HCT116 (cell line): ENCODE results near the gene SARM1. TPM values are rescaled to one million over a fixed set of nuclear protein-coding genes. Genes with fewer than 3 reads are reported as not detected.

ENCODE experiments used
- ATAC-seq: fragments of 200-7000 bp; cut with Tn5 transposase; 2 replicates; pipeline ENCODE4 v1.9.1; 2020; ENCODE audit warnings: mild to moderate bottlenecking, moderate library complexity
- BruUV-seq: library from RNA; stranded (reverse); fragments of 400-500 nt; replicated peaks from 2 replicates; lab custom pipeline; 2021; lab: Mats Ljungman, UMichigan
- CTCF ChIA-PET: fragments of 300-600 bp; sonication (Branson Sonifier 250); formaldehyde crosslinking; loops from one replicate; lab custom pipeline; 2021; ENCODE audit warnings: antibody characterized with exemption; lab: Charles Lee
- POLR2A ChIA-PET: fragments of 300-600, 350-600 bp; sonication (Branson Sonifier 250); formaldehyde crosslinking; loops from one replicate; lab custom pipeline; 2021; ENCODE audit warnings: antibody characterized with exemption; lab: Charles Lee
- RAD21 ChIA-PET, 2 experiments: fragments of 300-600 bp; sonication (Branson Sonifier 250); formaldehyde crosslinking; loops; one replicate each; lab custom pipeline; 2023; ENCODE audit warnings: low total read pairs in 2 of 2; ENCODE audit not compliant: uncharacterized antibody in 2 of 2, unreplicated experiment in 2 of 2, low non-redundant PET in 1 of 2; lab: Charles Lee
- DNase-seq: peaks from one replicate; pipeline ENCODE4 v3.0.0-alpha.2; 2010; ENCODE audit warnings: low read depth, low spot score
- H2AFZ ChIP-seq: fragments of 200-600 bp; shearing (Covaris generic), sonication (generic); 2 replicates; pipeline ENCODE4 v1.6.1; 2017; ENCODE audit warnings: low read depth, mixed run types, mixed read lengths, antibody characterized with exemption, low read length; ENCODE audit not compliant: poor library complexity, severe bottlenecking
- H3K27ac ChIP-seq: 2 replicates; pipeline ENCODE4 v1.5.1; 2012; ENCODE audit warnings: low read depth, low read length
- H3K27me3 ChIP-seq: fragments of 200-600 bp; sonication (generic); 2 replicates; pipeline ENCODE4 v1.6.1; 2016; ENCODE audit warnings: mixed run types, low read length, mixed read lengths; ENCODE audit not compliant: insufficient read depth
- H3K36me3 ChIP-seq, 2 experiments: fragments of 200-500 bp in 1 of 2; fragments of 200-600 bp in 1 of 2; sonication (Bioruptor generic) in 1 of 2; sonication (generic) in 1 of 2; 2 replicates each; pipeline versions ENCODE4 v1.5.1 to v1.6.1; 2014 to 2016; ENCODE audit warnings: low read length in 2 of 2, inconsistent platforms in 1 of 2, mixed read lengths in 1 of 2, mixed run types in 1 of 2; ENCODE audit not compliant: insufficient read depth in 2 of 2, control insufficient read depth in 1 of 2
- H3K4me1 ChIP-seq, 2 experiments: fragments of 200-600 bp in 1 of 2; sonication (generic) in 1 of 2; 2 replicates each; pipeline versions ENCODE4 v1.5.1 to v1.6.1; 2012 to 2017; ENCODE audit warnings: low read length in 2 of 2, inconsistent platforms in 1 of 2, mild to moderate bottlenecking in 1 of 2, mixed read lengths in 1 of 2, mixed run types in 1 of 2, moderate library complexity in 1 of 2; ENCODE audit not compliant: insufficient read depth in 2 of 2, control insufficient read depth in 1 of 2
- H3K4me2 ChIP-seq: fragments of 200-600 bp; sonication (generic); 2 replicates; pipeline ENCODE4 v1.6.1; 2017; ENCODE audit warnings: mixed run types, low read length, mixed read lengths
- H3K4me3 ChIP-seq, 2 experiments: fragments of 200-600 bp in 1 of 2; sonication (generic) in 1 of 2; replicated peaks in 1 of 2; 2 replicates each; pipeline ENCODE4 v1.5.1; 2011 to 2016; ENCODE audit warnings: low read length in 2 of 2, control low read depth in 1 of 2, low read depth in 1 of 2, mild to moderate bottlenecking in 1 of 2, mixed read lengths in 1 of 2, mixed run types in 1 of 2
- H3K79me2 ChIP-seq: fragments of 200-600 bp; sonication (generic); 2 replicates; pipeline ENCODE4 v1.6.1; 2017; ENCODE audit warnings: mild to moderate bottlenecking, mixed run types, low read length, moderate library complexity, mixed read lengths; ENCODE audit not compliant: insufficient read depth
- H3K9ac ChIP-seq: fragments of 200-600 bp; sonication (generic); 2 replicates; pipeline ENCODE4 v1.6.1; 2016; ENCODE audit warnings: low read length, mixed read lengths
- H3K9me2 ChIP-seq: fragments of 200-600 bp; sonication (generic), shearing (Covaris generic); 2 replicates; pipeline ENCODE4 v1.6.1; 2017; ENCODE audit warnings: mixed run types, mild to moderate bottlenecking, moderate library complexity; ENCODE audit not compliant: insufficient read depth
- H3K9me3 ChIP-seq, 2 experiments: fragments of 200-500 bp in 1 of 2; fragments of 200-600 bp in 1 of 2; sonication (Bioruptor generic) in 1 of 2; sonication (generic) in 1 of 2; 2 replicates each; pipeline ENCODE4 v1.6.1; 2014 to 2017; ENCODE audit warnings: low read length in 2 of 2, mixed read lengths in 2 of 2, inconsistent platforms in 1 of 2, low read depth in 1 of 2, mild to moderate bottlenecking in 1 of 2, mixed run types in 1 of 2, moderate library complexity in 1 of 2; ENCODE audit not compliant: control insufficient read depth in 1 of 2, insufficient read depth in 1 of 2
- H4K20me1 ChIP-seq: fragments of 200-600 bp; sonication (generic), shearing (Covaris generic); 2 replicates; pipeline ENCODE4 v1.6.1; 2017; ENCODE audit warnings: mixed run types, mild to moderate bottlenecking, moderate library complexity; ENCODE audit not compliant: insufficient read depth
- ATF3 ChIP-seq: IDR thresholded peaks from 2 replicates; pipeline ENCODE4 v1.6.1; 2012
- CBX3 ChIP-seq: IDR thresholded peaks from 2 replicates; pipeline ENCODE4 v1.6.1; 2012; ENCODE audit warnings: low read depth
- CEBPB ChIP-seq: IDR thresholded peaks from 2 replicates; pipeline ENCODE4 v1.6.1; 2012; ENCODE audit warnings: low read depth
- EGR1 ChIP-seq: IDR thresholded peaks from 2 replicates; pipeline ENCODE4 v1.6.1; 2012; ENCODE audit warnings: low read depth
- ELF1 ChIP-seq: IDR thresholded peaks from 2 replicates; pipeline ENCODE4 v1.6.1; 2012; ENCODE audit warnings: low read depth, borderline replicate concordance
- EZH2 ChIP-seq: fragments of 200-600 bp; sonication (generic); IDR thresholded peaks from 2 replicates; pipeline ENCODE4 v1.6.1; 2017; ENCODE audit warnings: antibody characterized with exemption, mixed run types
- EZH2phosphoT487 ChIP-seq: fragments of 200-600 bp; IDR thresholded peaks from 2 replicates; pipeline ENCODE4 v1.6.1; 2018; ENCODE audit warnings: antibody characterized with exemption, borderline replicate concordance
- FOSL1 ChIP-seq: IDR thresholded peaks from 2 replicates; pipeline ENCODE4 v1.6.1; 2012; ENCODE audit warnings: low read depth
- JUND ChIP-seq: IDR thresholded peaks from 2 replicates; pipeline ENCODE4 v1.6.1; 2012
- MAX ChIP-seq: IDR thresholded peaks from 2 replicates; pipeline ENCODE4 v1.6.1; 2012
- POLR2A ChIP-seq: IDR thresholded peaks from 2 replicates; pipeline ENCODE4 v1.7.0; 2011; ENCODE audit warnings: borderline replicate concordance; ENCODE audit not compliant: insufficient read depth, insufficient read length; ENCODE audit errors: extremely low read depth
- POLR2AphosphoS5 ChIP-seq: IDR thresholded peaks from 2 replicates; pipeline ENCODE4 v1.6.1; 2011; ENCODE audit warnings: mild to moderate bottlenecking, low read depth, low read length, moderate library complexity
- RAD21 ChIP-seq: IDR thresholded peaks from 2 replicates; pipeline ENCODE4 v1.6.1; 2012; ENCODE audit warnings: low read depth, mild to moderate bottlenecking
- REST ChIP-seq: IDR thresholded peaks from 2 replicates; pipeline ENCODE4 v1.6.1; 2012; ENCODE audit warnings: low read depth
- SIN3A ChIP-seq: IDR thresholded peaks from 2 replicates; pipeline ENCODE4 v1.6.1; 2012; ENCODE audit warnings: low read depth
- SP1 ChIP-seq: IDR thresholded peaks from 2 replicates; pipeline ENCODE4 v1.6.1; 2012; ENCODE audit warnings: low read depth
- TCF7L2 ChIP-seq: IDR thresholded peaks from 2 replicates; pipeline ENCODE4 v1.7.0; 2011; ENCODE audit warnings: borderline replicate concordance, inconsistent platforms; ENCODE audit not compliant: insufficient read depth, insufficient read length; ENCODE audit errors: extremely low read depth
- YY1 ChIP-seq: IDR thresholded peaks from 2 replicates; pipeline ENCODE4 v1.6.1; 2011; ENCODE audit warnings: low read length, low read depth, moderate library complexity, mild to moderate bottlenecking; ENCODE audit not compliant: insufficient replicate concordance; ENCODE audit errors: extremely low read depth
- ZFX ChIP-seq: fragments of 450-650 bp; IDR thresholded peaks from 2 replicates; pipeline ENCODE4 v1.6.1; 2017
- ZNF274 ChIP-seq: fragments of 200-500 bp; sonication (Bioruptor generic); IDR thresholded peaks from 2 replicates; pipeline ENCODE4 v1.6.1; 2014; ENCODE audit warnings: mild to moderate bottlenecking, low read depth, low read length, inconsistent platforms
- intact Hi-C: fragments of 100-400 bp; cut with micrococcal nuclease; formaldehyde crosslinking; loops from 2 replicates; pipeline ENCODE4 v1.10.0; 2022
- total RNA-seq: library from RNA; stranded (reverse); gene quantifications from one replicate; pipeline ENCODE4 v1.2.1, GENCODE V29; 2021; ENCODE audit not compliant: unreplicated experiment

Gene SARM1
- total RNA-seq, 1 experiment from 2014 or later: 1.3 TPM

GRCh38 chr17:28381141-28381825, 9.8 kb downstream of the SARM1 start (continued):
- TF ChIP-seq ZNF274 (no peak), POLR2AphosphoS5 (no peak), ATF3 (no peak), POLR2A (no peak), ELF1 (no peak), CEBPB (no peak), MAX (no peak)

GRCh38 chr17:28384281-28385036, 13.0 kb downstream of the SARM1 start:
- POLR2A ChIA-PET: no interaction called here
- no TSS peak for BruUV-seq
- H3K9ac ChIP-seq: no peak overlapping the region

More at GRCh38 chr17:28384281-28385036, 13.0 kb downstream of the SARM1 start:
- Histone ChIP-seq H3K4me2 (no peak overlapping the region), H3K4me3 (no peak overlapping the region), H3K27ac (no peak overlapping the region), H3K36me3 (no peaks in the 10 kb centered on the region), H2AFZ (no peak overlapping the region), H3K27me3 (no peaks in the 10 kb centered on the region), H3K9me3 (no peaks in the 10 kb centered on the region), H3K79me2 (no peaks in the 10 kb centered on the region), H4K20me1 (no peaks in the 10 kb centered on the region), H3K4me1 (no peaks in the 10 kb centered on the region), H3K9me2 (no peaks in the 10 kb centered on the region)
- ATAC-seq (no peak), DNase-seq (no peak)
- ChIA-PET CTCF (no interaction called here), RAD21 (no interaction called here)
- TF ChIP-seq ATF3: no peak
- TF ChIP-seq POLR2A: no peak
- no peak for TF ChIP-seq EGR1
- no peak for TF ChIP-seq TCF7L2
- no peak for TF ChIP-seq JUND
- TF ChIP-seq CBX3: no peak
- TF ChIP-seq SP1: no peak
- TF ChIP-seq FOSL1: no peak
- no peak for TF ChIP-seq ZFX
- no peak for TF ChIP-seq REST
- TF ChIP-seq EZH2phosphoT487: no peak
- no peak for TF ChIP-seq POLR2AphosphoS5
- no peak for TF ChIP-seq RAD21
- TF ChIP-seq SIN3A: no peak
- TF ChIP-seq YY1: no peak
- TF ChIP-seq EZH2: no peak
- intact Hi-C loops: no loop called here
